HG02763 (cell line): Measurements from ENCODE around the gene ARMH3.

Experiments
- ATAC-seq: cut with Tn5 transposase; IDR thresholded peaks from one replicate; pipeline ENCODE4 v1.9.1; 2021; ENCODE audit warnings: mild to moderate bottlenecking, moderate library complexity; ENCODE audit not compliant: unreplicated experiment

The ARMH3 gene

DNA sequence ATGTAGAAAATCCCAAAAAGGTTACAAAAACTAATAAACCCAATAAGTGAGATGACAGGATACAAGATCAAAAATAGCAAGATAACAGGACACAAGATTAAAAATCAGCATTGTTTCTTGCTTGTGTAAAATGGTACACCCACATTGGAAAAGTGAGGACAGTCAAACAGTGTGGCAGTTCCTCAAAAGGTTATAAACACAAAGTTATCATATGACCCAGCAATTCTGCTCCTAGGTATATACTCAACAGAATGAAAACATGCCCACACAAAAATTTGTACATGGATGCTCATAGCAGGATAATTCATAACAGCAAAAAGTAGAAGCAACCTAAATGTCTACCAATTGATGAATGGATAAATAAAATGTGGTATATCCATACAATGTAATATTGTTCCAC, 105.8 kb downstream of the ARMH3 start:
- ATAC-seq, result no peak

DNA sequence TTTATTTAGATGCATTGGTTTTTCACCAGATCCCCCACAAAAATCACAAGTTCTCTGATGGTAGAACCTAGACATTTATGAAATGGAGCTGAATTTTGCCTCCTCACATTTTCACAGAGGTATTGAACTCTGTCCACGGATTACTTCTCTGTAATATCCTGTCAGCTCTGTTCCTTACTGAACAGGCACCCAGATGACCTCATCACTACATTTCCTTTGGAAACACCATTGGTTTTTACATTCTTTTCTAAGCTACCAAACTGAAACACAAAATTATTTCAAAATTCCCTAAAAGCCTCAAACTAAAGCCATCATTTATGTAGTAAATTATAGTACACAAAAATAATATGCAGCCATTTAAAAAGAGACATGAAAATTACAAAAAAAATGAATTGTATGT, 114.1 kb downstream of the ARMH3 start:
- no peak for ATAC-seq

DNA sequence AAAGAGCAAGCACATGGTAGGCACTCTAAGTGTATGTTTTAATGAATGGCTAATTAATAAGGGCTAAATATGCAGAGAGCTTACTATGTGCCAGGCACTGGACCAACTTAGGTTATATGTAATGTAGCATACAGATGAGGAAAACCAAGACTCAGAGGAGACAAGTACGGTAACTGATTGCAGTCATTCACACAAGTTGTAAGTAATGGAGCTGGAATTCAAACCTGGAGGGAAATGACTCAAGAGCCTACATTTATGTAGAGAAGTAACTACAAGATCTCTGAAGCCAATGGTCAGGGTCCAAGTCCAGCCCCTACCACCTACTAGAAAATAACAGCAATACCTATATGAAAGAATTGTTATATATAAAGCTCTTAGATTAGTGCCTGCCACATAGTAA, 115.1 kb downstream of the ARMH3 start:
- ATAC-seq, result no peak

DNA sequence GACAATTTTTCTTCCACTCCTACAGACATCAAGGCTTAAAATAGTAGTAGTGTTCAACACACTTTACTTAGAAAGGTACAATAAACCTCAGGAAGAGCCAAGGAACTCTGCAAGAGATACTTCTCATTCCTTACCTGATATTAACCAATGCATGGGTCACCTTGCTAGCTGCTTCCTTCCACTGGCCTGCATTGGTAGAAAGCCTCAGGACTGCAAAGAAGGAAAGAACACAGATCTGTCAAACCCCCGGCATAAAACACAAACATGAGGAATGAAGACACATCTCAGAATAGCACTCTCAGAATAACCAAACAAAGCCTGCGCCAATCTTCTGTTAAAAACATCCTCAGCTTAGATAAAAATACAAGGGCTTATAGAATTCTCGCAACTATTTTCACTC, 116.2 kb downstream of the ARMH3 start:
- ATAC-seq, result no peak

DNA sequence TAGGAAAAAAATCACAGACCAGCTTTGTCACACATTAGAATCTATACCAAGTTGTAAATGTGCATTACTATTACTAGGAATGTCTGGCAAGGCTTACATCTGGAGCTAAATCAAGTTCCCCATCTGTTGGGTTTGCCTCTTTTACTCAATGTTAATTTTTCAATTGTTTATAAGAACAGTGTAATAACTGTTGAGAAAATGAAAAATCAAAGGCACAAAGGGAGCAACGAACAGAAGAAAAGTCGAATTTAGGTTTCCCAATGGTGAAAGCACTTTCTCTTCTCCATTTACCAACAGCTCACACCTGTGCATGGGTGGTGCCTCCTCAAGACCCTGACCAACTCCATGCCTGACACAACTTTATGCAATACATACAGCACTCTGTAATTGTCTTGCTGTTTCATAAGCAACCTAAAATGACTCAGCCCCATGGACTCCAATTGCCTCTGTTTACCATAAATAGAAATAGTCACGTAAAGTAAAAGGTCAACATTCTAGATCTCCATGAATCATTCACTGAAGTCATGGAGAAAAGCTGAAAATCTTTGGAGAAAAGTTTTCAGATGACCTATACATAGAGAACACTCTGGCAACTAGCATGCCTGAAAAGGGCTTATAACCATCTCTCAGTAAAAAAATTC, 116.8 kb downstream of the ARMH3 start:
- ATAC-seq, result no peak

DNA sequence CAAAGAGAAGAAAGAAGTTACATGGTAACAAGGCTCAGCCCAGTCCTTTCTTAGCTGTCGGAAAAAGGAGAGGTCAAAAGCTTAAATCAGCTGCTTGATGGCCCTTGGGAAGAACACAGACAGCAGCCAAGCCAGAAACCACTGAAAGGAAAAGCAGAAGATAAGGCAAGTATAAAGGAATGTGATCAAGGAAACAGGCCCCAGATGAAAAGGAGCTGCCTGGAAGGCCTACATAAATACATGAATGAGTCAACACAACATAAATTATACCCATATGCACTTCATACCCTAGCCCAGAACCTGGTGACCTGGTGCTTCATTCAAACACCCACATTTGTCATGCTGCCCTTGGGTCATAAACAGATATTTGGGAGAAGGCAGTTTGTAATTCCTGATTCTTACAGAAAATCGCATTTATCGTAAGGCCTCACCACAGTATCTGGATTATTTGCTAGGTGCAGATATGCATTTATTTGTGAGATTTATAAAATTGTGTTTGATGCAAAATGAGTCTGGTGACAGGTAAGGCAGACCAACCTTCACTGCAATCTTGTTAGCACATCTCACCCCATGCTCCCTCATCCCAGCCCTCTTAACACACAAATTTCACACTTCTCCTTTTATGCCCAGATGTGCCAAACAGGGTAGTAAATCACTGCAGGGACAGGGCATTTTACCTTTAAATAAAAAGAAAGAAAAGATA, 117.5 kb downstream of the ARMH3 start:
- ATAC-seq, result no peak

DNA sequence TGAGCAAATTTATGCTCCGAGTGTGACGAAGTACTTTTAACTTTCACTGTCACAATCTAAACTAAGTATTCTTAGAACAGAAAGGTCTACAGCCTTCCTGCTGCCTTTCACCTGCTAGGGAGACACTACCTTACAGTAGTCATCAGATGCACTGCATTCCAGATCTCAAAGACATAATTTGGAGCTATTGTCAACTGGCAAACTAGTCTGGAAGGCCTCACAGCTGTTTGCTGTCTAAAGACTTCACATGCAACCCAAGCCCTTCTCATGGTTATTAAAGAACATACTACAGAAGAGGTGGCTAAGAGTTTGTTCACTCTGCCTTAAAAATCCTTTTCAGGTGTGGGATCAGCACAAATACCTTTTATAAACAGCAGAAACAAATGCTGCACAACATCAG, 120.5 kb downstream of the ARMH3 start:
- ATAC-seq, result no peak

DNA sequence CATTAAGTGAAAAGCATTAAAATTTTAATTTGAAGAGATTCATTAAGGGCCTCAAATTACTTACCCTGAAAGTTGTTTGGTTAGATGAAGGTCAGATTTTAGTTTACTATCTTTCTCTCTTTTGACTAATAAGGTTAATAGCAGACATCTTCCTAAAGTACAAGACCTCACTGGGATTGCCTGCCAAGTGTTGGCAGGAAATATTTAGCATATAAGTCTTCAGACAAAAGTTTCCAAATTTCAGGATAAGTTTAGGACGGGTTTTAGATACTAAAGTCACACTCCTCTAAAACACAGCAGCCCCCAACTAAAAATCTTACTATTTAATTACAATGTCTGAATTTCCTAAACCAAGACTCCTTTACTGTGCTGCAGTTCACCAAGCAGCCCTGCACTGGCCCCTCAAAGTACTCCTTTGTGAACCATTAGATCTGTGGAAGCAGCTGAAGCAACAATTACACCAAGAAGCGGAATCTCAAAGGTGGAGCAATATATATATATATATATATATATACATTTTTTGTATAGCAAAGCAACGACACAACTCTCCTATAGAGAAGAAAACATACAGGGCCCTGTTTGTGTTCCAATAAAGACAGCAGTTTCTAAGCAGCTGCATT, 121.2 kb downstream of the ARMH3 start:
- ATAC-seq, result no peak

DNA sequence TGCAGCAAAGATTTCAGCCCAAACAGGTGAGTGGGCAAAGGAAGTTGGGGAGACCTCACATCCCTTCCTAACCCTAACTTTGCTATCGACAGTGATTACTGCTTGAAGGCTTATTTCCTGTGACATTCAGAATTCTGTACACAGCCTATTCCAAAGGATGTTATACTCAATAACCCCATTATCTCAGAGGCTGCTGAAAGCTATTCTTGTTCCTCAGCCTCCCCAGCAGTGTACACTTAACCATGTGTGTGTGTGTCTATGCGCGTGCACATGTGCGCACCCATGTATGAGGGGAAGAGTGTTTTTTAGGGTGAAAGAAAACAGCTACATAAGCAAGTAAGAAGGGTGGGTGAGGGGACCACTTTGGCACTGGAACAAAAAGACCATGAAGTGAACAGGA, 122.0 kb downstream of the ARMH3 start:
- ATAC-seq, result no peak

DNA sequence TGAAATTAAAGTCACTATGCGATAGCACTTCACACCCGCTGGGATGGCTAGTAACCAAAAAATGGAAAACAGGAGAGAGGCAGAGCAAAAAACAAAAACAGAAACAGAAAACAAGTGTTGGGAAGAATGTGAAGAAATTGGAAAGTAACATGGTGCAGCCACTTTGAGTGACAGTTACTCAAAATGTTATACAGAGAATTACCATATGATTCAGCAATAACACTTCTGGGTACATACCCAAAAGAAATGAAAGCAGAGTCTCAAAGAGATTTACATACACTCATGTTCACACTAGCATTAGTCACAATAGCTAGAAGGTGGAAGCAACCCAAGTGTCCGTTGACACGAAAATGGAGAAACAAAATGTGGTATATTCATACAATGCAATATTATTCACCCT, 123.8 kb downstream of the ARMH3 start:
- ATAC-seq, result no peak

DNA sequence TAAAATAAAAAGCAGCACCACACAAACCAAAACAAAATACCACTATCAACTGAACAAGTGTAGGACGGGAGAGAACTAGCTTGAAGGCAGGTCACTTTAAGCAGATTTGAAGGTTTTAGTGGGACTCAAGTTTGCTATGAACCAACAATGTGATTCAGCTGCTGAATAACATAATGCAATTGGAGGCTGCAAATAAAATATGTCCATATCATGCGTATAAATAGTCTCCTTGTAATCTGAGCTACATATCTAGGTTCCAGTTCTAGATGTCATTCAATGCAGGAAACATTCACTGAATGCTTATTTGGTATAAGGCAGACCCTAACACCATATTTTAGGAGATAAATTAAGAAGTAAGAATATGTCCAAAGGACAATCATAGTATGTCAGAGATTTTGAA, 130.9 kb downstream of the ARMH3 start:
- no peak for ATAC-seq

DNA sequence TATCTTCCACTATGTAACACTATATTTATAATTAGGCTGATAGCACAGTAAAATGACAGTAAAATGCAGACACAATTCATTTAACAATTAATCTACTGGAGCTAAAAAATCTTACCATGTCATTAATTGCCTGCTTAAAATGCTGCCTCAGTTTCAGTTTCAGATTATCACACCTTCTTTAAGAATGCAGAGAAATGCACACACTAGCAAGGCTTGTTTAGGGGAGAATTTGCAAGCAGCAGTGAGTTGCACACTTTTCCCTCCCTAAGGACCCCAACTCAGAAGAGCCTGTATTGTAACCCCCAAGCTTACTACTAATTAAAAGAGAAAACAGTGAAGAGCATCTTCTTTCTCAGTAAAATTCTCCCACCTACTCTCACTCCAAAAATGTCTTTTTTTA, 132.7 kb downstream of the ARMH3 start:
- no peak for ATAC-seq

DNA sequence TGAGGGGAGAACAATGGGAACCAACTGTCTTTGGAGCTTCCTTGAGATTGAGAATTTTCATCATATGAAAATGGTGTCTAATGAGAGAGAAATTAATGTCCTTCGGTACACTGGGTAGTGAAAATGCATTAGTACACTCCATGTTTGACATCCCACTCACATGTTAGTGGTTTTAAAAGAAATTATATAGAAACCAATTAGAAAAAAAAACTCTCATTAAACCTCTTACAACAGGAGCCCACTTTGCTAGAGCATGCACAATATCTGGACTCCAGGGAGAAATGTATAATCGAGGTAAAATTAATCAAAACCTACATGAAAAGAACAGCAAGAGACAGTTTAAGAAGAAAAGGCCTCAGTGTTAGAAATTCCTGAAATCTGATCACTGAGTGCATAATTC, 133.1 kb downstream of the ARMH3 start:
- no peak for ATAC-seq

DNA sequence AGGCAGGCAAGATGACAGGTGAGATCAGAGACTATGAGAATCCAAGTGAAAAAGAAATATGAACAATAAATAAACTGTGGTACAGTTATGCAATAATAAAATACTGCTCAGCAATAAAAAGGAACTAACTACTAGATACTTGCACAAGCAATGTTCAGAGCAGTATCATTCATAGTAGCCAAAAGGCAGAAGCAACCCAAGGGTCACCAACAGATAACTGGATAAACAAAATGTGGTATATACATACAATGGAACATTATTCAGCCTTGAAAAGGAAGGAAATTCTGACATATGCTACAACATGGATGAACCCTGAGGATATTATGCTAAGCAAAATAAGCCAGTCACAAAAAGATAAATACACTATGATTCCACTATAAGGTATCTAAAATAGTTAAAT, 135.4 kb downstream of the ARMH3 start:
- ATAC-seq, result no peak

DNA sequence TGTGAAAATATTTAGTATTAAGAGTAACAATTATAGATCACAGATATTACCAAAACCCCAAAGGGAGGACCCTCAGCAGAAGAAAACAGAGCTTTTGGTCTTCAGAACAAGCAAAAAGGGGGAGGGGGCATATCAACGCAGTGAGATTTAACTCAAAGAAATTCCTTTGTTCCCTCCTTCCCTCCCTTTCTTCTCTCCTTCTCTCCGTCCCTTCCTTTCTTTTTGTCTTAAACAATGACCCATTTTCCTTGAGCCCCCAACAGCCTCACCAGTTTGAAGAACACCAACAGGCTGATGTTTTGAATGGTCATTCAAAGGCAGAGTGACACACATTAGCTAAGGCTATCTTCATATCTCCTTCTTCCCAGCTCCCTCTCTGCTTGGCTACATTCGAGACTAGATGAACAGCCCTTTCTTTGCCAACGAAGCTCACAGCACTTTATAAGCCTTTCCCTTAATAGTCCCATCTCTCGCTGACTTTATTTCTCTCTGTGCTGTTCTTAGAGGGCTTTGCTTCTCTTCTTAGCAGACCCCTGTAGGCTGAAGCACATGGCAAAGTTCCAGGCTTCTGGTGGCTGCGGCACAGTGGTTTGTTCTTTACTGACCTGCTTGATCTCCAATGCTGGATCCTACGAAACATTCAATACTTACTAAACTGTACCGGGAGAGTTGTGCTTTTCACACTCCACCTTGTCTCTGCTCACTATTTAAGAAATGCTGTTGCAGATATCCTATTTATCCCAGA, 136.8 kb downstream of the ARMH3 start:
- no peak for ATAC-seq

DNA sequence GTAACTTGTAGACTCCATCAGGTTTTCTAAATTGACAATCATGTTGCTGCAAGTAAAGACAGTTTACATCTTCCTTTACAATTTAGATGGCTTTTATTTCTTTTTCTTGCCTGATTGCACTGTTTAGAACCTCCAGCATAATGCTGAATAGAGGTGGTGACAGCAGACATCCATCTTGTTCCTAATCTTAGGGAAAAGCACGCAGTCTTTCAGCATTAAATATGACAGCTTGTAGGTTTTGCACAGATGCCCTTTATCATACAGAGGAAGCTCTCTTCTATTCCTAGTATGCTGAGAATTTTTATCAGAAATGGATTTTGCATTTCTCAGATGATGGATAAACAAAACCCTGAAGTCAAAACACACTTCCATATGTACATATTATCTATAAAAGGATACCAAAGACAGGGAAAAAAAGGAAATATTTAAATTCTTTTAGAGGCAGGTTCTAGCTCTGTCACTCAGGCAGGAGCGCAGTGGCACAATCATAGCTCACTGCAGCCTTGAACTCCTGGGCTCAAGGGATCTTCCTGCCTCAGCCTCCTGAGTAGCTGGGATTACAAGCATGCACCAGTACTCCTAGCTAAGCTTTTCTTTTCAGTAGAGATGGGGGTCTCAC, 143.3 kb downstream of the ARMH3 start:
- no peak for ATAC-seq

DNA sequence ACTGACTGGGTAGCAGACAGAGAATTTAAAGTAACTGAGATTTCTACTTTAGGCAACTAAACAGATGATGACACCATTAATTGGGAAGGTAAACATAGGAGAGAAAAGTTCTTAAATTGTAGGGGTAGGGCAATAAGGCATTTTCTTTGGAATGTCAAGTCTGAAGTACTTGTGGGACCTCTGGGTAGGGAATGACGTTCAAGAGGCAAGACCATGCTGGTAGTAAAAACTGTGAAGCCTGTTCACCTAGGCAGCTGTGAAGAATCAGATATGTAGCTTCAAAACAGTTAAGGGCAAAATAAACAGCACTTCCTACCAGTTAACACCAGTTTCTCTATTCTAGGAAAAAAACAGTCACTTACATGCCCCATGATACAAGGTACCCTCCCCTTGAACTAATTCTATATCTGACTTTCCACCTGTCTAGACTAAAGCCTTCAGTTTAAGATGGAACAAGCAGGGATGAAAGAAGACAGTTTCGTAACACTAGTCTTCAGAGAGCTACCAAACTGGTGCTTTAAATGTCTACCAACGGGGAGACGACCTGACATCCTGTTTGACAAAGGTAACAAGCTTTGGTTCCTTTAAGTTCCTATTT, 149.3 kb downstream of the ARMH3 start:
- no peak for ATAC-seq

DNA sequence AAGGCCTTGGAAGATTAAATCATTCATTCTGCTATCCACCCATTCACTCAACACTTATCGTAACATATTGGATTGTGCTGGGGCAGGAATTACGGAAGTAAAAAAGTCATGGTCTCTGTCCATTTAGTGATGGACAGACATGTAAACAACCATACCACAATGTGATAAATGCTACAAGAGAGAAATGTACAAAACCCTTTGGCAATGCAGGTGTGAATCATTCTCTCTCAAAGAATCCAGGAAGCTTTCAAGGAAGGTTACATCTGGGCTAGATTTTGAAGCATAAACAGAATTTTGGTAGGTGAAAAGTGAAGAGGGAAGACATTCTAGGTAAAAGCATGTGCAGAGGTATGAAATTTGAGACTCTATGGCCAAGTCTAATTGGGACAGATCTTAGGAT, 150.7 kb downstream of the ARMH3 start:
- ATAC-seq, result no peak

DNA sequence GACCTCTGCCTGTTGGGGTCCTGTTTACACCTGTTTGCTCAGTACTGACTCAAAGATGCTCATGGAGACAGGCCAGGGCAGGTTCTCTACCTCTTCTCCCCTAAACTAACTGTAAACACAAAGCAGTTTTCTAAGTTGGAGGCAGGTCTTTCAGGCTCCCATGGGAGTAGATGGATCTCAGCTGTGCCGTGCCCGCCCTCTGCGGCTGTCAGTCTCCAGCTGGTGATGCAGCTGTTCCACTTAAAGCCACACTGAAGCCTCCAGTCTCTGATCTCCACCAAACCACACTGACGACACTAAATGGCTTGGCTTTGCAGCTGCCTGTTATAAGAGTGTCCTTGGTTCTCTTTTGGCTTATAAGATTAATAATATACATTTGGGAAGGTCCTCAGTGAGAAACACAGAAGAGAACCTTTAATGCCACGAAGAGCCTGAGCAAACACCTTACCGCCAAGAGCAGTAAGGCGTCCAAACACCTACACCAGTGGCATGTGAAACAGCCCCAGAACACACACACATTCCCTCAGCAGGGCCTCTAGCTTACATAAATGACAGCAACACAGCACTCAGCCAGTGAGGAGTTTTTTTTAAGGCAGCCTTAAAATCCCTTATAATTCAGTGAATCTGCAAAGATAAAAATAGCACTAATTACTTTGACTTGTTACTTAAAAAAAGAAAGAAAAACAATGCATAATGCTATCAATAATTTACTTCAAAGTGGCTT, 152.0 kb downstream of the ARMH3 start:
- peak; percentile 66 for ATAC-seq

DNA sequence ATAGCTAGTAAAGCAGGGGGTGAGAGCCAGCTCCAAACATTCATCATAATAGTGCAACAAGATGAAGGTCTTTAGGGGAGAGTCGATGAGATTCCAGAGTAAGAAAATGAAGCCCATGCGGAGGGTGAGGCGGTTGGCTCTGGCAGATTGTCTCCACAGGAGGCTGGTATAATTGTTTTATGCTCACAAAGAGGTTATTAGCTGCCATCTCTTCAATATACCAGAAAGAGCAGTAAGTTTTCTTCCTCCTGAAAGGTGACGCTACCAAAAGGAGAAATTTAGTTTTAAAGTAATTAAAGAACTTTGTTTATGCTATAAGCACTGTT, 153.2 kb downstream of the ARMH3 start:
- no peak for ATAC-seq
